PC-3 (cell line): ENCODE data around the gene MARCHF3. TPM values are rescaled to one million over a fixed set of nuclear protein-coding genes. Genes with fewer than 3 reads are reported as not detected.

Experiments used
- ATAC-seq: fragments of 200-7000 bp; cut with Tn5 transposase; 2 replicates; pipeline ENCODE4 v1.9.1; 2020; ENCODE audit warnings: mild to moderate bottlenecking, moderate library complexity
- BruUV-seq: library from RNA; stranded (reverse); fragments of 400-500 nt; replicated peaks from 2 replicates; lab custom pipeline; 2021; lab: Mats Ljungman, UMichigan
- CTCF ChIA-PET: fragments of 300-600 bp; sonication (Branson Sonifier 250); formaldehyde crosslinking; loops from one replicate; lab custom pipeline; 2022; ENCODE audit warnings: antibody characterized with exemption; lab: Charles Lee
- POLR2A ChIA-PET: fragments of 300-600 bp; sonication (Branson Sonifier 250); formaldehyde crosslinking; loops from one replicate; lab custom pipeline; 2022; ENCODE audit warnings: antibody characterized with exemption; ENCODE audit not compliant: unreplicated experiment; lab: Charles Lee
- DNase-seq: peaks from one replicate; pipeline ENCODE4 v3.0.0-alpha.2; 2015
- H2AFZ ChIP-seq: fragments of 300-600 bp; sonication (generic); 2 replicates; pipeline ENCODE4 v1.6.0; 2016; ENCODE audit warnings: antibody characterized with exemption, low read length
- H3F3A ChIP-seq: fragments of 300-600 bp; sonication (generic); one replicate; pipeline ENCODE4 v1.6.0; 2017; ENCODE audit warnings: antibody characterized with exemption, low read length, control low read depth, mild to moderate bottlenecking; ENCODE audit not compliant: unreplicated experiment
- H3K27ac ChIP-seq: fragments of 300-600 bp; sonication (generic); 2 replicates; pipeline ENCODE4 v1.5.1; 2016; ENCODE audit warnings: mild to moderate bottlenecking, low read length
- H3K27me3 ChIP-seq: fragments of 300-600 bp; sonication (generic); 2 replicates; pipeline ENCODE4 v1.6.1; 2016; ENCODE audit warnings: low read length, mixed read lengths
- H3K36me3 ChIP-seq: fragments of 300-600 bp; sonication (generic); 2 replicates; pipeline ENCODE4 v1.6.1; 2016; ENCODE audit warnings: low read depth, mixed run types, low read length, mixed read lengths
- H3K4me1 ChIP-seq: fragments of 300-600 bp; sonication (generic); 2 replicates; pipeline ENCODE4 v1.5.1; 2016; ENCODE audit warnings: low read length; ENCODE audit not compliant: insufficient read depth
- H3K4me2 ChIP-seq: fragments of 300-600 bp; sonication (generic); 2 replicates; pipeline ENCODE4 v1.6.0; 2016; ENCODE audit warnings: low read length
- H3K4me3 ChIP-seq: fragments of 300-600 bp; sonication (generic); 2 replicates; pipeline ENCODE4 v1.5.1; 2016; ENCODE audit warnings: mild to moderate bottlenecking, low read length, mixed read lengths
- H3K79me2 ChIP-seq: fragments of 300-600 bp; sonication (generic); 2 replicates; pipeline ENCODE4 v1.6.1; 2017; ENCODE audit warnings: low read length, mixed read lengths
- H3K9ac ChIP-seq: fragments of 300-600 bp; sonication (generic); 2 replicates; pipeline ENCODE4 v1.6.0; 2016; ENCODE audit warnings: mild to moderate bottlenecking, low read length
- H3K9me2 ChIP-seq: fragments of 300-600 bp; sonication (generic); replicated peaks from 2 replicates; pipeline ENCODE4 v1.6.1; 2016; ENCODE audit warnings: mixed run types, low read length, mixed read lengths
- H3K9me3 ChIP-seq: fragments of 300-600 bp; sonication (generic); 2 replicates; pipeline ENCODE4 v1.6.1; 2016; ENCODE audit warnings: low read length, mixed read lengths
- H4K20me1 ChIP-seq: fragments of 300-600 bp; sonication (generic); 2 replicates; pipeline ENCODE4 v1.6.1; 2016; ENCODE audit warnings: low read length, mixed read lengths
- CTCF ChIP-seq: fragments of 300-600 bp; sonication (generic); conservative IDR thresholded peaks from 2 replicates; pipeline ENCODE4 v1.5.1; 2017; ENCODE audit warnings: antibody characterized with exemption, low read depth, mild to moderate bottlenecking, low read length
- EZH2 ChIP-seq: fragments of 300-600 bp; sonication (generic); IDR thresholded peaks from one replicate; pipeline ENCODE4 v1.6.1; 2017; ENCODE audit warnings: antibody characterized with exemption, mild to moderate bottlenecking, low read length; ENCODE audit not compliant: unreplicated experiment
- EZH2phosphoT487 ChIP-seq: fragments of 300-600 bp; sonication (generic); IDR thresholded peaks from 2 replicates; pipeline ENCODE4 v1.6.1; 2018; ENCODE audit warnings: mild to moderate bottlenecking, antibody characterized with exemption, low read length, borderline replicate concordance
- intact Hi-C: fragments of 100-400 bp; cut with micrococcal nuclease; formaldehyde crosslinking; loops from 2 replicates; pipeline ENCODE4 v1.9.0; 2023
- total RNA-seq: library from RNA; depleted of rRNA; stranded (reverse); fragments of >200 nt; gene quantifications from 2 replicates; pipeline ENCODE4 v1.2.3, GENCODE V29; 2014

The MARCHF3 gene
- total RNA-seq, 1 experiment from 2014 or later: 2.5 TPM

DNA sequence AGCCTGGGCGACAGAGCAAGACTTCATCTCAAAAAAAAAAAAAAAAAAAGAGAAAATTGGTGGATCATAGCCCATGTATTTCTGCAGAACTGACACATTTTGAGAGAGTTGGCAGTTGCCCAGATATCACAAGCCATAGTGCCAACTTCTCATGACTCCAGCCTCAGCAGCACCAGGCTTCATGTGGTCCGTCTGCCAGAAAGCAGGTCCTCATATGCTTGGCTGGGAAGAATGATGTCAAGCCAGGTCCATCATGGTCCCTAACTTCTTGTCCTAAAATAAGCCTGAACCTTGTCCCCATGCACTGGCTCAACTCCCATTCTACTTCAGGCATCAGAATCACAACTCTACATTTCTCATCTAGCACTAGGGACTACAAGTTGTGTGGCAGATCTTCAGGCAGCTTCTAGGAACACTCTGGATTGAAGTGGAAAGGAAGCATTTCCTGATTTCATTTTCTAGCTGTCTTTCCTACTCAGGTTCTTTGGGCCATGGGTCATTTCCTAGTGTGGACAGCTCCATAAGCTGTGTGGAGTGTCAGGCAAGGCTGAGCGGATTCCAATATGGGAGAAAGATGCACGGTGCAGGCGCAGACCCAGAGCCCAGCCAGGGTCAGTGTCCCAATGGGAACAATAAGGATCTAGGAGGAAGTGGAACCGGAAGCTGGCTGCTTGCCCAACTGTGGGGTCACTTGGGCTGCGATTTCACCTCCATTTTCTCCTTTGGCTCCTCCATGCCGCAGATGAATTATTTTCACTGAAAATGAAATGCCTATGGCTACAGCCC, 163.3 kb downstream of the MARCHF3 start:
- no peak overlapping the region for H2AFZ ChIP-seq
- no peaks in the 10 kb centered on the region for H3K27me3 ChIP-seq
- no peaks in the 10 kb centered on the region for H3F3A ChIP-seq
- no peak overlapping the region for H3K4me2 ChIP-seq
- POLR2A ChIA-PET: no interaction called here
- no peaks in the 10 kb centered on the region for H3K36me3 ChIP-seq
- no peaks in the 10 kb centered on the region for H3K79me2 ChIP-seq
- no peaks in the 10 kb centered on the region for H3K4me1 ChIP-seq
- ATAC-seq: no peak
- H3K9me3 ChIP-seq: no peaks in the 10 kb centered on the region
- no peak overlapping the region for H3K9ac ChIP-seq
- intact Hi-C loops: loop anchor here (5.0 kb wide), 1 partner anchor 160 kb away; no protein-coding TSS in a partner anchor
- H3K9me2 ChIP-seq: no peaks in the 10 kb centered on the region
- H3K4me3 ChIP-seq: no peak overlapping the region
- CTCF ChIA-PET: no interaction called here
- TF ChIP-seq CTCF (no peak), EZH2phosphoT487 (no peak), EZH2 (no peak)
- BruUV-seq: no TSS peak
- DNase-seq: no peak
- H4K20me1 ChIP-seq: no peaks in the 10 kb centered on the region
- H3K27ac ChIP-seq: no peak overlapping the region

- no peaks in the 10 kb centered on the region for H4K20me1 ChIP-seq
- intact Hi-C loops: loop anchor here (5.0 kb wide), 1 partner anchor 162 kb away; no protein-coding TSS in a partner anchor
- no peak for TF ChIP-seq EZH2
- no peak for TF ChIP-seq EZH2phosphoT487
- ChIA-PET CTCF (interaction anchor here (0.6 kb wide), 1 partner anchor 280 kb away, joined by 5 read pairs; no protein-coding TSS in a partner anchor), POLR2A (no interaction called here)
- no peak overlapping the region for H3K4me3 ChIP-seq
- peak; percentile 70 for DNase-seq
- no peak overlapping the region for H2AFZ ChIP-seq
- H3K27me3 ChIP-seq: no peaks in the 10 kb centered on the region
- H3K4me1 ChIP-seq: no peaks in the 10 kb centered on the region
- H3K9me3 ChIP-seq: no peaks in the 10 kb centered on the region
- H3K4me2 ChIP-seq: no peak overlapping the region
- peak; percentile 97 for ATAC-seq
- H3K79me2 ChIP-seq: no peaks in the 10 kb centered on the region
- no peaks in the 10 kb centered on the region for H3K9me2 ChIP-seq
- BruUV-seq: no TSS peak
- H3K36me3 ChIP-seq: no peaks in the 10 kb centered on the region
- H3F3A ChIP-seq: no peaks in the 10 kb centered on the region
- H3K9ac ChIP-seq: no peak overlapping the region
- no peak overlapping the region for H3K27ac ChIP-seq
Measured at GRCh38 chr5:126865299-126865698, 165.1 kb downstream of the MARCHF3 start.

DNA sequence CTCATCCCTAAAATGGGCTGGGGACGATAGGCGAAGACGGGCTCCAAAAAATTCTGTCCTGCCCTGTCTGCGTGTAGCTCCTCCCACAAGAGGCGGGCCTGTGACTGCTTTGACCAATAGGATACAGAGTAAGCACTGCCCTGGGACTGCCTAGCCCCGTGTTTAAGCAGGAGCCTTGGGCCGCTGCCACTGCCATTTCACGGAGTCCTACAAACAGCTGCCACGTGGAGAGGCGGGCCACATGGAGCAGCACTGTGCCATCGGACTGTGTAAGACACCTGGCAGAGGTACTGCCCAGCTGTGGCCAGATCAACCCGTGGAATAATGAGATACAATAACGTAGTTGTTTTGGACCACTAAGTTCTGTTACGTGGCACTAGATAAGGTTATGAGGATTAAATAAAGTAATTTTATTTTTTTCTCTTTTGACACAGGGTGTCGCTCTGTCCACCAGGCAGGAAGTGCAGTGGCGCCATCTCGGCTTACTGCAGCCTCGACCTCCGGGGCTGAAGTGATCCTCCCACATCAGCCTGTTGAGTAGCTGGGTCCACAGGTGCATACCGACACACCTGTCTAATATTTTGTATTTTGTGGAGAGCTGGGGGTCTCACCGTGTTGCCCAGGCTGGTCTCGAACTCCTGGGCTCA, 166.2 kb downstream of the MARCHF3 start:
- H3K4me2 ChIP-seq: no peak overlapping the region
- H2AFZ ChIP-seq: no peak overlapping the region
- ChIA-PET POLR2A (no interaction called here), CTCF (no interaction called here)
- BruUV-seq: no TSS peak
- H3K79me2 ChIP-seq: no peaks in the 10 kb centered on the region
- H3K9me3 ChIP-seq: no peaks in the 10 kb centered on the region
- ATAC-seq: no peak
- no peak overlapping the region for H3K4me3 ChIP-seq
- H3K27ac ChIP-seq: no peak overlapping the region
- no peaks in the 10 kb centered on the region for H4K20me1 ChIP-seq
- H3K9ac ChIP-seq: no peak overlapping the region
- no peaks in the 10 kb centered on the region for H3K4me1 ChIP-seq
- TF ChIP-seq CTCF (no peak), EZH2phosphoT487 (no peak), EZH2 (no peak)
- H3K36me3 ChIP-seq: no peaks in the 10 kb centered on the region
- no peak for DNase-seq
- H3K9me2 ChIP-seq: no peaks in the 10 kb centered on the region
- H3K27me3 ChIP-seq: no peaks in the 10 kb centered on the region
- intact Hi-C loops: no loop called here
- no peaks in the 10 kb centered on the region for H3F3A ChIP-seq
